GM11168 (cell line): Measurements from ENCODE around the gene QSOX2.

Source experiments
- in situ Hi-C: fragments of 300-500 bp; cut with MboI; formaldehyde crosslinking; loops from one replicate; pipeline ENCODE4 v1.12.0; 2022; ENCODE audit warnings: low sequenced_read_pairs; ENCODE audit not compliant: unreplicated experiment

The QSOX2 gene

DNA sequence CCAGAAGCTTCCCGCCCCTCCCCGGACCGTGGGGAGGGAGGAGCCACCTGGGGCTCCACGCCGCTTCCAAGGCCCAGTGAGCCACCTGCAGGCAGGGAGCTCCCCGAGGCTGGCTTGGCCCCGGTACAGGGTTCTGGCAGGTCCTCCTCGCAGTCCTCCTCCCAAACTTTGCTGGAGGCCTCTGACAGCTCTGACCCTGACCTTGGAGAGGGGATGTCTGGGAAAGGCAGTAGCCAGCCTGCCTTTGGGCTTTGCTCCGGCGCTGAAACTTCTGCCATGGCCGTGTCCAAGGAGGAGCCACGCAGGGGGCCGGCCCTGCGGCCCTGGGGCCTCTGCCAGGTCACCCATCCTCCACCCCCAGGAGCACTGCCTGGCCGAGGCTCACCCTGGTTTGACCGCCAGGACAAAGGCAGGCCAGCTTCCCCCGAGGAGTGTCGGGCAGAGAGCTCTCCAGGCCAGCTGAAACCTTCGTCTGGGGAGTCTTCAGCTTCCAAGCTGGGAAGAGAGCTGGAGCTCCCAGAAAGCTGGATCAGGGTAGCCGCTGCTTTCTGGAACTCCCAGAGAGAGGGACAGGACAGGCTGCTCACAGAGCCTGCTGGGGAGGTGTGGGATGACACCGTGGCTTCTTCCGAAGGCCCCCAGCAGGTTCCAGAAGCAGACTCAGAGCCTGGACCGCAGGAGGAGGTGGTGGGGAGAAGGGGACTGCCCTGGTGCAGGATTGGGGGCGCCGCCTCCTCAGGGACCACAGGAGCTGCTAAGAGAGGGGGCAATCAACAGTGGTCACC, 9.0 kb upstream of the QSOX2 start:
- in situ Hi-C loops = no loop called here

DNA sequence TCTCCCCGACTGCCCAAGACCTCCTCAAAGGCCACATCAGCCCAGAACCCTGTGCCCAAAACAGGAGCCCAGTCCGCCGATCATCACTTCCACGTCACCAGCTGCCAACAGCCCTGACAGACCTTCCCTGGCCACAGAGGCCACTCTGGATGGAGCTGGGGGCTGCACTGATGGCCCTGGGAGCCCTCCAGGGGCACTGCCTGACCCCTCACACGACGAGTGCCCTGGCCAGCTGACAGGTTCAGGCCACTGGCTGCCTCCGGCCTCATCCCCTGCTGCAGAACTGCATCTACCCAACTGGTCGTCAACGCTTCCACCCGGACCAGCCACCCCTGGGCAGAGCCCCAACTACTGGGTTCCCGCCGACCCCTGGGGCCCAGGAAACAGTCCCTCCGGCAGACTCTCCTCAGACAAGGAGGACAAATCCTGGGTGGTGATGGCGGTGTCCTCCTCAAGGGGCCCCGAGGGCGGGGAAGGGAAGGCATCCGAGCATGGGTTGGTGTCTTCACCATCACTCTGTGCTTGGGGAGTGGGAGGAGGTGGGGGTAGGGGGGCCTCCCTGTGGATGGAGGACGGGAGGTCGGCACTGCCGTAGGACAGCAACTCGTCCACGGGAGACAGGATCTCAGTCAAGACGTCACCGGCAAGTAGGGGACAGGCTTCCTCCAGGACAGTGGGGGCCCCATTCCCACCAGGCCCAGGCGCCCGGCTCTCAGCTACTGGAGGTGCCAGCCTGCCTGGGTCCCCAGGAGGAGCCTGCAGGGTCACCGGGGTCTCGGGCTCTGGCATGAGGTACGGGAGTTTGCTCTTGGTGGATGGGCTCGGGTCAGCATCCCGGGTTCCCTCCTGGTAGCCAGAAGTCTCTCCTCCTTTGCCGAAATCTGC, 7.9 kb upstream of the QSOX2 start:
- in situ Hi-C loops = no loop called here

DNA sequence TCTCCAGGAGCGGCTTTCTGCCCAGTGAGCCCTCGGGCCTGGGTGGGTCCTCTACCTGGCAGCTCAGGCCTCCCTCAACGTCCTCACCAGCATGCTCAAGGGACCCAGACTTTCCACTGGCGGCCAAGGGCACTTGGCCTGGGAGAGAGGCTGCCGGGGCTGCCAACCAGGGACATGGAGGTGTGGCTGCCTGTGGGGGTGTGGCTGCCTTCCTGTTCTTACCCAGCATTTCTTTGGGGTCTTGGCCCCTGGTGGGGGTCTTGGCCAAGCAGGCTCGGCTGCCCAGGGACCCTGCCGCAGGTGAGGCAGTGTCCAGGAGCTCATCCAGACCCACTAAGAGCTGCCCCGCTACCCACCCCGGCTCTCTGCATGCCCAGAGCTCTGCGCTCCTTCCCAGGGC, 7.2 kb upstream of the QSOX2 start:
- in situ Hi-C loops = no loop called here

DNA sequence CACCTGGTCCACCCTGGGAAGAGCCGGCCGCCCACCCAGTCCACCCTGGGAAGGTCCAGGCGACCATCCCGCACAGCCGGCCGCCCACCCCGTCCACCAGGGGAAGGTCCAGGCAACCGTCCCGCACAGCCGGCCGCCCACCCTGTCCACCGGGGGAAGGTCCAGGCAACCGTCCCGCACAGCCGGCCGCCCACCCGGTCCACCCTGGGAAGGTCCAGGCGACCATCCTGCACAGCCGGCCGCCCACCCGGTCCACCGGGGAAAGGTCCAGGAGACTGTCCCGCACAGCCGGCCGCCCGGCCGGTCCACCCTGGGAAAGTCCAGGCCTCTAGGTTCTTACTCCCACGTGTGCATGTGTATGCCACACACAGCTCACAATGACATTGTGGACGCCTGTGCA, 6.7 kb upstream of the QSOX2 start:
- in situ Hi-C loops = no loop called here

DNA sequence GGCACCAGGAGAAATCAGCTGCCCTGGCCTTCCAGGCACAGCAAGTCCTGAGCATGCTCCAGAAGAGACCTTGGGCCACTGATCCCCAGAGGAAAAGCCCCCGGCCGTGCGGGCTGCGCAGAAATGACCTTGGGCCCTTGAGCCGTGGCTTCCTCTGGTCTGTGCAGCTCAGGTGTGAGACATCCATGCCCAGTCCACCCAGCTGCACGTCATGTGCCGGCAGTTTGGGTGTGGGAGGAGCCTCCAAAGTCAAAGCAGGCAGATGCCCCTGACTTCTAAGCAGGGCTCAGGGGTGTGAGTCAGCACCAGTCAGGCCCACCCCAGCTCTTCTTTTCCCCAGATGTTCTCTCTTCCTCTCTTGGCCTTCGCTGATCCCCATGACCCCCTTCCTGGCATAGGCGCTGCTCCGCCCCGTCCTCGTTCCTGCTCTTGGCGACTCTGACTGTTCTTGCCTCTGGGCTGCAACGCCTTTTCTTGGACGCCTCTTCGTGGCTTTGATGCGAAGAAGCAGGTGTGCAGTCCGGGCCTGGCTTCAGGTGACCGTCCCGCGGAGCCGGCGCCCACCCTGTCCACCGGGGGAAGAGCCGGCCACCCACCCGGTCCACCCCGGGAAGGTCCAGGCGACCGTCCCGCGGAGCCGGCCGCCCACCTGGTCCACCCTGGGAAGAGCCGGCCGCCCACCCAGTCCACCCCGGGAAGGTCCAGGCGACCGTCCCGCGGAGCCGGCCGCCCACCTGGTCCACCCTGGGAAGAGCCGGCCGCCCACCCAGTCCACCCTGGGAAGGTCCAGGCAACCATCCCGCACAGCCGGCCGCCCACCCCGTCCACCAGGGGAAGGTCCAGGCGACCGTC, 5.9 kb upstream of the QSOX2 start:
- in situ Hi-C loops = no loop called here

DNA sequence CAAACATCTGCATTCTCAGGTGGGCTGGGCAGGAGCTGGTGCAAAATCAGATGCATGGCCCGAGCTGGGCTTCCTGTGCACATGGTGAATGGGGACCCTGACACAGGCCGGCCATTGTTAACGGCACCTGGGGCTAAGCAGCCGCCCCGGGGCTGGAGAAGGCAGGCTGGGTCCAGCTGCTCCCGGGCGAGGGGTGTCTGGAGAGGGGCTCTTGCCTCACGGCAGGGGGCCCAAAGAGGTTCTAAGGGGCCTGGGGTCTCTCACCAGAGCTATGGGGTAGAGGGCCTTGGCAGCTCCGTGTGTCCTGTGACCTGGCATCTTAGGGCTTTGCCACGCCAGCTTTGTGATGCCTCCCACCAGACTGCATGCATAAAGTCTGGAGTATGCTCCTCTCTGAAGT, 5.1 kb upstream of the QSOX2 start:
- in situ Hi-C loops = no loop called here

DNA sequence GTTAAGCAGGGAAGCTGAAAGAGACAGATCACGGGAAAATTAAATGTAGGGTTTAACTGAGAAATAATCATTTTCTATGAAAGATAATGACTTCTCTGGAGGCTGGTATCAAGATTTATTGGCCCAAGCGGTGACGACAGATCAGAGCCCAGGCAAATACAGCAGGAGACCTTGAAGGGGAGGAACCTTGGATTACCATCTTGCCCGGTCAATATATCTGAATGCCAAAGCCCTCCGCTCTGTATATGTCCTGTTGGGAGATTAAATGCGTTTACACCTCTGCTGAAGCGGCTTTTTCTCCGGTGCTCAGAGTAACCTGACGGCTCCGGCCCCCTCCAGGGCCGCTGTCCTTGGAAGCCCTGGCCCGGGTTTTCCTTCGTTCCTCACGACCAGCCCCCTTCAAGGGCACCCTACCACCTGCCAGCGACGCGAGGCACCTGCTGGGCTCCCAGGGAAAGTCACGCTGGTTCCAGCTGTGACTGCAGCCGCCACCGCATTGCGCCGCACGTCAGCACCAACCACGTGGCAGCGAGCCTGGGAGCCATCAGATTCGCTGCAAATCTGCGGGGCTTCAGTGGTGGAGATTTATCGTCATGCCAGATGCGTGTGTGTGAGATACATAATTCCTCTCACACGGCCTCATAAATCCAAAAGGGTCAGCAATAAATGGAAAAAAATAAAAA, 4.4 kb upstream of the QSOX2 start:
- in situ Hi-C loops = no loop called here

DNA sequence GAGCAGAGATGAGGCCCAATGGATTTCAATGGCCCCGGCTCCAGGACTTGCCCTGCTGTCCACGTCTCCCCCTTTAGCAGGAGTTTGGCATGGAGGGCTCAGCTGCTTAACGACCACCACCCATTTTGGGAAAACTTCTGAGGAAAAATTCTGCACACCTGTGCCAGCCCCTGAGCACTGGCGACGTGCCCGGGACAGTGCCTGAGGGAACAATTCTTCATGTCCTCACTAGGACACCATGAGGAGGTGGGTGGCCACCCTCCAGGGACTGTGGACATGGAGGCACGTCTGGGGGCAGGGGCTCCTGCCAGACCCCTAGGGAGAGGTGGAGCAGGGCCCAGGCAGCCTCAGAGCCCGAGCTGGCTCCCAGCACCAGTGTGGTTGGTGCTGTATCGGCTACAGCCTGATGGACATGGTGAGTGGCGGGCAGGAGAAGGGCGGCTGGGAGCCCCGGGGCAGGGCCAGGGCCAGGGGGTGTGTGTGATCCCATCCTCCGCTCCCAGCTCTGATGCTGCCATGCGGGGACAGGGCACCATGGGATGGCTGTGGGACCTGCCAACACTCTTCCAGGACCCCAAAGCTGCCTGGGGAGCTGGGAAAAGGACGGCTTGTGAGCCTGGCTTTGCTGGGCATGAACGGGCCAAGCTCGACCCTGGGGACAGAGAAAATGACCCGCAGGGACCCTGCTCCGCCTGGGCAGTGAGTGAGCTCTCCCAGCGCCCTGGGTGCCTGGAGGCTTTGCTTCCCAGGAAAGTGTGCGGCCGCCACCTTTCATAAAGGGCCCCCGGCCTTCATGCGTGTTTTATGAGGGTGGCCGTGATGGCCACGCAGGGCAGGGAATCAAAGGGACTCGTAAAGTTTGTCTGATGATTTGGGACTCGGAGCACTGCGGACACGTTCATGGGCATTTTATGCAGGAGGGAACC, 3.6 kb upstream of the QSOX2 start:
- in situ Hi-C loops = no loop called here

DNA sequence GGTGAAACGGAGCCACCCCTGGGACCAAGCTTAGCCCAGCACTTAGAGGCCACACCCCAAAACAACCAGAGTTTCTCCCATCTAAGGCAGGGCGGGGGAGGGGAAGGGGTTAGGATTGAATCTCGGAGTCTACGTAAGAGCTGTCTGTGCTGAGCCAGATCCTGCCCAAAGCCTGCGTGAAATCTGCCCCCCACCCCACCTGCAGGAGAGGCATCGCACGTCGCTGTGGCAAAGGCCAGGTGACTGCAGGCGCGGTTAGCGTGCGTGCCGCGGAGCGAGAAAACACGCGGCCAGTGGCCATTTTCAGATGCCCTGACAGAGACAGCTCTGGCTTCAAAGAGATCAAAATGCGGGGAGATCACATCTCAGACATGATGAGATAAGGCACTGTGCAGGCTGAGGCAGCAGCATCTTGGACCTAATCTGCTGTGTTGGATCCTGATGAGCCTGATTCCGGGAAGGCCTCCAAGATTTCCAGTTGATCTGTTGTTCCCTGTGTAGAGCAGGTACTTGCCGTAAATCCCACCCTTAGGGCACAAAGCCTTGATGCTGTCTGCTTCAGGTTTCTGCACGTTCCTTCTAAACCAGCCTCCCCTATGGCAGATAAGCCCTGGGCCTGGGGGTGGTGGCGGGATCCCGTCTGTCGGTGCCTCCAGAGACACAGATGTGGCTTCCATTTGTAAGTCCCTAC, 2.5 kb upstream of the QSOX2 start:
- in situ Hi-C loops = no loop called here

DNA sequence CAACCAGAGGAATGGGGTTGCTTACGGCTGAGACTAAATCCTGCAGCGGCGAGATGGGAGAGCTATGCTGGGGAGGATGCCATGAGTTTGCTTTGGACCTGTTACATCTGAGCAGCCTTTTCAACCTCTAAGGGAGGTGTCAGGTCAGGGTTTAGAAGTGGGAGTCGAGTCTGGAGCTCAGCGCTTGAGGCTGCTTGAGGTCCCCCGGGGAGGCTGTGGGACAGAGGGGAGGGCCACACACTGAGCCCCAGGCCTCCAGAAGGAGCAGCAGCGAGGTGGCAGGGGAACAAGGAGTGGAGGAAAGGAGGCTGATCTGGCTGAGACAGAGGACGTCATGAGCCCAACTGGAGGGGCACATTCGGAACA, 1.9 kb upstream of the QSOX2 start:
- in situ Hi-C loops = no loop called here

DNA sequence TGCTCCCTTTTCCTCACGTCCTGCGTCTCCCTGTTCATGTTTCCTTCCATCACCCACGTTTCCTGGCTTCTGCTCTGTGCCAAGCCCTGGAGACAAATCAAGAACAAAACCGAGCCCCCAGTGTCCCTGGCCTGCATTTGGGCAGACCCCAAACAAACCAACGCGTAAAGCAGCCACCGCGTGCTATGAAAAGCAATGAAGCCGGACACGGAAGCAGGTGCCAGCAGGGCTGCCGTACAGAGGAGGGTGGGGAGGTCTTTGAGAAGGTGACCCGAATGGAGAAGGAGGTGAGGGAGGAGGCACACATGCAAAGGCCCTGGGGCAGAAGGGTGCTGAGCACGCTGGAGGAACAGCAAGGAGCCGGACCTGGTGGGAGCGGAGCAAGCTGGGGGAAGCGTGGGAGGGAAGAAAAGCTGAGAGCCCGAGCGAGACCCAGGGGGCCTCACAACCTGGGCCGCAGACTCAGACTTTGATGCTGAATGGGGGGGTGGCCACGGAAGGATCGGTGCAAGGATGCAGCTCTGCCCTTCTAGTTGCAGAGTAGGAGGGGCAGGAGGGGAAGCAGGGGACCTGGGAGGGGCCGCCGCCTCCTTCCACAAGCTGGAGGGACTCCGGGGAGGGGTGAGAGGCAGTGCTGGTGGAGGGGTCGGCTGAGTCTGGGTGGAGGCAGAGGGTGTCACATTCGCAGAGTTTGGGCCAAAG, 1.4 kb upstream of the QSOX2 start:
- in situ Hi-C loops = no loop called here

DNA sequence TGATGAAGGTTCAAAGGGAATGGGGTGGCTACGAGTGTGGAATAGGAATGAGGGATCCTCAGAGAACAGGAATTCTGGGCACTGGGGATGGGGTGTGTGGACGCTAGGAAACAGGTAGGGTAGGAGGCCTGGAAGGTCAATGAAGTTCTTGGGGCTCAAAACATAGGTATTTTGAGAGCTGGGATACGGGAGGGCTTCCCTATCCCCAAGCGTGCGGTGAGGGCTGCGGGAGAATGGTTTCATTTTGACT, 718 bp downstream of the QSOX2 start:
- in situ Hi-C loops = no loop called here

DNA sequence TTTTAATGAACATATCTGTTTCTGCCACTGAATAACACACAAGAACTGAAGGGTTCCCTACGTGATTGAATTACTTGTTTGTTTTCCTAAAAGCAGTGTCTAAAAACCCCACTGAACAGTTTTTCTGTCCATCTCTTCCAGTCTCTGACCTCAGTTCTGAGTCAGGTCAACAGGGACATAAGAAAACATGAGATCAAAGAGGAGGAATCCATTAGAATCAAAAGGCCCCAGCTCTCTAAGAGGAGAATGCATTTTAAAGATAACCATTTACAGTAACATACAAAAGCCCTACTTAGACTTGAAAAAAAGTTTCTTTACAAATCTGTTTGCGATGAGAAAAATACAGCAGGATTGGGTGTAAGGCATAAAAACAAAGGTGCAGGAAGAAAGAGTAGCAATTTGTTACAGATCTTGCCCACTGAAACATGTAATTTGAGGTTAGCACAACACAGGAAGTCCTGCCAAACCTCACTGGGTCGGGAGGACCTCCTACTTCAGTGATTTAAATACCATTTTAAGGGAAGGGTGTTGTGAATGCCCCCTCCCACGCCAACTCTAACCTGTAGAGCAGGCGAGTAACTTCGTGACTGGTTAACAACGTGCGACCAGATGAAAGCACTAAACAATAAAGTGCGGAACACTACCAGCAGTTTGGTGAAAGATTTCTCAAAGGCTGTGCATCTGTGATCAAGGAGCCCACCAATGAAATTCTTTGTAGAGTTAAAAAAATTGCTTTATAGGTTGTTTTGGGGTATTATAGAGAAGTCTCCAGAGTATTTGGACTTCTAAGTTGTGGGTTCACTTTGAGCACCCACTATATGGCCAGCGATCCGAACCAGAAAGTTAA, 1.3 kb downstream of the QSOX2 start:
- in situ Hi-C loops = no loop called here

DNA sequence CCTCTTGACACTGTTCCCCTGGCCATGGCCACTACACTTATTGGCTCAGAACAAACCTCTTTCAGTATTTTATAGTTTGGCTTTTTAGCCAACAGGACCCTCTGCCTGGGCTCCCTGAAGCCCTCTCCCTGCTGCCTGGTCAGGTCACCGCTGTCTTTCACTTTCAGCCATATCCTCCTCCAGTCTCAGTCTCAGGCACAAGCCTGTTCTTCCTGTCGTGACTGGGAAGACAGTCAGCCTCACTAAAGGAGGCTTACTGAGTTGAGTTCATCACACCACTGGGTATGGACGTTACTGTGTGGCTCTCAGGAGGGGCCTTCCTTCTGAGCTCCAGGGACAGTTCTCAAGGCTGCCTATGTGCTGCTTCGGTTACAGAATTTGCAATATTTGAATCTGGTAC, 2.0 kb downstream of the QSOX2 start:
- in situ Hi-C loops = no loop called here

DNA sequence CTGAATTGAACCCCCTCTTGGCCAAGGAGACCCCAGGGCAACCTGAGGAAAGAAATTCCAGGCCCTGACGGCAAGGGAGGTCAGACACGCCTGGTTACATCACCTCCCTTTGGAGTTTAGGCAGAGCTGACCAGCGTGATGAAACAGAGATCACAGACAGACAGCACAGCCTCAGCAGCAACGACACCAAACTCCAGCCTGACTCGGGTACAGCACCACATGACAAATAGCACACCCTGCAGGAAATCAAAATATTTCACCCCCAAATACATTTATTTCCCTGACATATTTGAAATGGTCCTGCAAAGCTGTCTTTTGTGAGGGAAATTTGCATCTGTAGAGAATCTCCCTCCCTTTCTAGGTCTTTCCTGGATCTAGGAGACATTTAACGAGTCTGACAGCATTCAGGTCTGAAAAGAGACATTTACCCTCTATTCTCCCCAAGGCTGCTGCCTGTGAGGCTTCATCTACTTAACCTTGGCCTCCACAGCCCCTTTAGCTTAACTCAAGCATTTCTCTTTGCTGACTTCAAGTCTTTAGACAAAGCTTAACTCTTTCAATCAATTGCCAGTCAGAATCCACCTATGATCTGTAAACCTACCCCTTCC, 2.6 kb downstream of the QSOX2 start:
- in situ Hi-C loops = no loop called here

DNA sequence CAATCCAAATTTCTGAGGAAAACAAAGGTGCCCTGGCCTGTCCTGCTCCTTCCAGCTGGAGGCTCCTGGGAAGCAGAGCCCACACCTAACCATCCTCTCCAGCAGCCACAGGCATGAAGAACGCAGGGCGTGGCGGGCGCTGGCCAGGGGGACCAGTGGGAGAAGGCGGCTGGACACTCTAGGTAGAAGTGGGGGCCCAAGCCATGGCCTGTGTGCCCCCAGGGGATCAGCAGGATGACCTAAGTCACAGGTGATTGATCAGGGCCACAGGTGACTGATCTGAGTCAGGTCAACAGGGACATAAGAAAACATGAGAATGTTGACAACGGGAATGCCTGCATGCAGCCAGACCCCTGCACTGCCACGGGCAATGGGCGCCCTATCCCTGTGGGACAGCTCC, 3.4 kb downstream of the QSOX2 start:
- in situ Hi-C loops = no loop called here

DNA sequence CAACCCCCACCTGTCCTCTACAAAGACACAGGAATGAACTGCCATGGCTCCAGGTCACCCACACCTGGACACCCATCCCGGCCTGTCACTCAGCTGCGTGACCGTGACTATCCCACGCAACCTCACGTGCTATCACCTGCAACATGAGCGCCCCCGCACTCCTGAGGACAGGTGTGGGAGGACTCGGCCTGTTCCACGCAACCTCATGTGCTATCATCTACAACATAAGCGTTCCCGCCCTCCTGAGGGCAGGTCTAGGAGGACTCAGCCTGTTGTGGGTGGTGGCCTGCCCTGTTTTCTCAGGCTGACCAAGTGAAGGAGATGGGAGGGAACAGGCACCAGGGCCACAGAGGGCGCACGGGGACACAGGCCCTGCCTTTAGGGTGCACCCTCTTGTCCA, 4.1 kb downstream of the QSOX2 start:
- in situ Hi-C loops = no loop called here
